ENCODE measurements around the gene ZNF326. TPM values are rescaled to one million over a fixed set of nuclear protein-coding genes. Genes with fewer than 3 reads are reported as not detected.
"Not testable (repeated sequence)": the region's sequence is repeated elsewhere in the genome, so short reads cannot be mapped to it uniquely, and the experiment has no call there.

ZNF326 gene
- total RNA-seq, 2 experiments from 2014 or later, result 26.0 to 26.4 TPM

DNA sequence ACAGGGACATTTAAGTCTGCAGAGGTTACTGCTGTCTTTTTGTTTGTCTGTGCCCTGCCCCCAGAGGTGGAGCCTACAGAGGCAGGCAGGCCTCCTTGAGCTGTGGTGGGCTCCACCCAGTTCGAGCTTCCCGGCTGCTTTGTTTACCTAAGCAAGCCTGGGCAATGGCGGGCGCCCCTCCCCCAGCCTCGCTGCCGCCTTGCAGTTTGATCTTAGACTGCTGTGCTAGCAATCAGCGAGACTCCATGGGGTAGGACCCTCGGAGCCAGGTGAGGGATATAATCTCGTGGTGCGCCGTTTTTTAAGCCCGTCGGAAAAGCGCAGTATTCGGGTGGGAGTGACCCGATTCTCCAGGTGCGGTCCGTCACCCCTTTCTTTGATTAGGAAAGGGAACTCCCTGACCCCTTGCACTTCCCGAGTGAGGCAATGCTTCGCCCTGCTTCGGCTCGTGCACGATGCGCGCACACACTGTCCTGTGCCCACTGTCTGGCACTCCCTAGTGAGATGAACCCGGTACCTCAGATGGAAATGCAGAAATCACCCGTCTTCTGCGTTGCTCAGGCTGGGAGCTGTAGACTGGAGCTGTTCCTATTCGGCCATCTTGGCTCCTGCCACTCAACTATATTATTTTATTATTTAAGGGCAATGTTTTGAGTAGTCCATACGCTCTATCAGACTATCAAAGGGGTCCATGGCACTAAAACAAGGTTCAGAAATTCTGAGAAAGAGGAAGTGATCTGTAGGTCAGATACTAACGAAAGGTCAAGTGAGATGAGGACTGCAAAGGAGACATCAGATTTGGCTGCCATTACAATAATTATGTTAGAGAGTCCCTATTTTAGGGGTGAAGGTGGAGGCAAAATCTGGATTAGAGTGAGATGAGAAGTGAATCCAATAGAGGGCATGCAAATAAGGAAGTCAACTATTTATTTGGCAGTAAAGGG lies 68.1 kb downstream of the ZNF326 start:
- CTCF ChIA-PET, POLR2A ChIA-PET: not testable (repeated sequence)

DNA sequence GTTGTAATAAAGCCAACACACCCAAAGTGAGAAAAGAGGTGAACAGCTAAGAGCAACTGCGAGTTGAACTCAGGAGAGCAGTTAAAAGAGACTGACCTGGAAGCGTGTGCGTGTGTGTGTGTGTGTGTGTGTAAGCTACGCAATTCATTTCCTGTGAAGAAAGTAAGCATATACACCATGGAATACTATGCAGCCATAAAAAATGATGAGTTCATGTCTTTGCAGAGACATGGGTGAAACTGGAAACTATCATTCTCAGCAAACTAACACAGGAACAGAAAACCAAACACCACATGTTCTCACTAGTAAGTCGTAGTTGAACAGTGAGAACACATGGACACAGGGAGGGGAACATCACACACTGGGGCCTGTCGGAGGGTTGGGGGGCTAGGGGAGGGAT lies 69.2 kb downstream of the ZNF326 start:
- POLR2A ChIA-PET, CTCF ChIA-PET: not testable (repeated sequence)

DNA sequence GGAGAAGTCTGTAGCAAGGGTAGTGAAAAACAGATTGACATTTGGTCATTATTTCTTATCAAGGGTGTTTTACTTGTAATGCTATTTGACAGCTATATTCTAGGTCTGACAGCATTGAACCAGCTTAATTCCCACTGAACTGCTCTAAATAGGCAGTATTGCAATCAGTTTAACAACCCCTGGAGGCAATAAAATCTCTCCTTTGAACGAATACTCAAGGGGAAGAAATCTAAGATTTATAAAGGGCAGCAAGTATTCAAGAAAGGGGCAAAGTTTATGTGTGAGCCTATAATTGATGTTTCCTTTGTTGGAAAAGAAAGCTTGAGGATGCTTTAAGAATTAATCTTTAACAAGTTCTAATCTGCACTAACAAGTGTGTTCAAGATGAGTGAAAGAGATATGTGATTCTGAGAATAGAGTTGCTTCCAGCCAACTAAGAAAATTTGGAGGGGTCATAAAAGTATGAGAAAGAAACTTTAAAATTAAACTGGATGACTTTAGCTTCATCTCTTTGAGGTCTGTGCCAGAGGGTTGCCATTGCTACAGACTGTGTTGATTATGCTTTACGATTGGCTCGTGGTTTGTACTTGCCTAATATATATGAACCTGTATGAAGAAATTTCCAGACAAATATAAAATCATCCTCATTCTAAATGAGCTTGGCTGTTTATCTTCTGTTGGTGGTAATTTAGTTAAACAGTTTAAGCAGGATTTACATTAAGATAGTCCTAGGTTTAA lies 72.5 kb downstream of the ZNF326 start:
- ChIA-PET POLR2A (no interaction called here), CTCF (no interaction called here)

DNA sequence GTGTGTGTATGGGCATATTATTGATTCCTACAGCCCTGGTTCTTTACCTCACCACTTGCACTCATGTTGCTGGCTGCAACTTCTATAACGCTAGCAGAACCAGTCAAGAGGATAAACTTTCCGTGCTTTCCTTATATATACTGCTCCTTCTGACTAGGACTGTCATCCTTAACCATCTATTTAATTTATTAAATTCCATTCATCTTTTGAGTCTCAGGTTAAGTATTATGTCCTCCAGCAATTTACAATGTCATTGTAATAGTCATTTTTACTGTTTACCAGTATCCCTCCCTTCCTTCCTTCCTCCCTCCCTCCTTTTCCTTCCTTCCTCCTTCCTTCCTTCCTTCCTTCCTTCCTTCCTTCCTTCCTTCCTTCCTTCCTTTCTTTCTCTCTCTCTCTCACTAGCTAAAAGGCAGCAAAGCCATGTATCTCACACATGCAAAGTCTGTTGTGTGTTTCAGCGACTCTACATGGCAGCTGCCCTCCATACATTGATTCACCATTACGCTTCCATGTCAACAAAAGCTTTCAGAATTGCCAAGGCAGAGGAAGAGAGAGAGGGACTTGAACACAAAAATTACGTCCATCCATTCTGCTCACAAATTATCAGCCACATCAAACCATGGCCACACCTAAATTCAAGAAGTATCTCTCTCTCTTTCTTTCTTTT lies 73.8 kb downstream of the ZNF326 start:
- ChIA-PET CTCF (no interaction called here), POLR2A (no interaction called here)

DNA sequence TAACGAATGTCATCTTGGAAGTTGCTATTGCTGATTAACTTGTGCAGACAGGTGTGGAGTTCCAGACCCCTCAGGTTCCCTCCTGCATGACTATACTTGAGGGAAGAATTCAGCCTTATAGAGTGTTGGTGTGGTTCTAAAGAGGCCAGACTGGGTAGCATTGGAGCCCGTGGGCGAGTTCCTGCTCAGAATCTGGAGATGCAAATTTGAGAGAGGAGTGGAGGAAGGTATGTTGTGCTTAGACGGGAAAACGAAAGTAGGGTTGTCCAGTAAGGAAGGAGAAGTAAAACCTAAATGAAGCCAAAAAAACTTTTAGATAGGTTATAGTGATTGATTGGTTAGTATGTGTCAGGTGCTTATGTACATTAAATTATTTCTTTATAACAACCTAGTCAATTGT lies 79.2 kb downstream of the ZNF326 start:
- POLR2A ChIA-PET, result no interaction called here
- CTCF ChIA-PET, result no interaction called here

DNA sequence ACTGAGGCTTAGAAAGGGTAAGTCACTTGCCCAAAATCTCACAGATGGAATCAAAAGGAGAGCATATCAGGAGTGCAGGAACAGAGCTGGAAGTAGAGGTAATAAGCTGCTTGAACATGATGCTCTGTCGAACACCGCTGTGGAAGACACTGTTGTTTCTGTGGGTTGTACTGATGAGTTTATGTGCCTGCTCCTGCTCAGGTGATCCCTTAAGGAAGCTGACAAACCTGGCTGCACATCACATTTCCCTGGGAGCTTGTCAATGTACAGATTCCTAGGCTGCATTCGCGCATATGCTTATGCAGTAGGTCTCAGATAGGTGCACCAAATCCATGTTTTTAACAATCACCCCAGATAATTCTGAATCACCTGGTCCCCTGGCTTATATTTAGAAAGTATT lies 79.7 kb downstream of the ZNF326 start:
- ChIA-PET CTCF (no interaction called here), POLR2A (no interaction called here)

DNA sequence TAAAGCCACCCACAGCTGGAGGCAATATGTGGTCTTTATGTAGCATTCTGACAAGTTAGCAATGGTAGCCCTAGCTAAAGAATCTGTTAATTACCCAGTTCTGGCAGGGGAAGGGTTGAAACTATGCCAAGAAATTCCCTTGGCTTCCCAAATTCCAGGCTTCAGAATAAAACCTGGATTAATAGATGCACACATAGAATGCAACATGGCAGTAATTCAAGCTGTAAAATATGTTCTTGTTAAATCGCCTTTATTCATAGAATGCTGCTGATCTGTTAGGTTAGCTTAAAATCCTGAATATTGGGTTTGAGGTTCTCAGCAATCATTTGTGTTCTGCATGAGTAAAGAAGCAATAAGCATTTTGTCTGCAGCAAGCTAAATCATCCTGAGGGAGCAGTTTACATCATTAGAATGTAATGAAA lies 80.1 kb downstream of the ZNF326 start:
- ChIA-PET POLR2A (no interaction called here), CTCF (no interaction called here)

DNA sequence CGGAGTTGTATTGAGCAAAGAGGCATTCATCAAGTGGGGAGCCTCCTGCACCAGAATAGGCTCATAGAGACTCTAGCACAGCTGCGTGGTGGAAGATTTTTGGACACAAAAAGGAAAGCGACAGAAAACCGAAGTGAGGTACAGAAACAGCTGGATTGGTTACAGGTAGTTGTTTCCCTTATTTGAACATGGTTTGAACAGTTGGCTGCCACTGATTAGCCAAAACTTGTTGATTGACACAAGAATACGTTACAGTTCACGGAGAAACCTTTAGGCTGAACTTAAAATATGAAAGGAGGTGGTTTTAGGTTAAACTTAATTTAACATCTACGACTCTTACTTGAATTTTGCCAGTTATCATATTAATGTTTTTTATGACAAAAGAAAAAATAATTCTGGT lies 89.1 kb downstream of the ZNF326 start:
- POLR2A ChIA-PET, result no interaction called here
- CTCF ChIA-PET, result no interaction called here

Other genes starting within 250 kb of the ZNF326 start
- gene LRRC8D, start 174.1 kb upstream of the ZNF326 start, total RNA-seq, result 10 to 100 TPM; 39.4 to 40.4 TPM

All from activated CD8-positive, alpha-beta memory T cell treated with anti-CD3 and anti-CD28 coated beads for 36 hours (primary cell).